Measurements from ENCODE around the gene ACAD8. TPM values are rescaled to one million over a fixed set of nuclear protein-coding genes. Genes with fewer than 3 reads are reported as not detected.

The ACAD8 gene
- polyA plus RNA-seq, 1 of the 3 experiments (the other 2 are of a cell fraction) = 29.8 TPM

DNA sequence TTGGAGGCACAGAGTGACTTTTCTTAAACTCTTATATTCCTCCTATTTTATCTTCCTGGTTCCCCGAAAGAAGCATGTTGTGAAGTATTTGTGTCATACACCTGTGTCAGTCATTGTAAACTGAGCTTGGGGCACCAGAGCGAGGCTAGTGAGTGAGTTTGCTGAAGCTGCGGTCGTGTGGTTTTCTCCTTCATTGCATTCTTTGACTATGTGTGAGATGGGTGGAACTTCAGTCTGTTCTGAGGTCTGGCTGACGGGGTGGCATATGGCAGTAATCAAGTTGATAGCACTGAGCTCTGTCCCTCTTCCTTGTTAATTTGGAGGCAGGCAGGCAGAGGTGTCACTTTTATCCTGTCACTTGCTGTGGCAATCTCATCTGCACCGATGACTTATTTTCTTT lies 24.7 kb upstream of the ACAD8 start:
- peaks cover 7 to 10% of the 10 kb centered on the region in 2 experiments for H3K36me3 ChIP-seq (replicated peaks in 1 of 2; ENCODE audit: control insufficient read depth in 1 of 2, insufficient read depth in 2 of 2, low read length in 1 of 2)
- no peak overlapping the region for H3K4me2 ChIP-seq
- ChIA-PET POLR2A (no interaction called here), CTCF (interaction anchor here (1.4 kb wide), 2 partner anchors 16 to 178 kb away, joined by 4 read pairs; no protein-coding TSS in a partner anchor)
- TF ChIP-seq MXI1 (IDR thresholded peaks at IDR 0.05; ENCODE audit: low read depth, low read length) (no peak), TEAD4 (IDR thresholded peaks at IDR 0.05; ENCODE audit: borderline replicate concordance, insufficient read depth) (no peak), RFX5 (IDR thresholded peaks at IDR 0.05; ENCODE audit: low read length) (no peak), CTCF (IDR thresholded peaks at IDR 0.05) (no peak), NRF1 (IDR thresholded peaks at IDR 0.05; ENCODE audit: low read depth, low read length) (no peak), TCF12 (IDR thresholded peaks at IDR 0.05) (no peak), FOXJ3 (CRISPR knock-in tag; IDR thresholded peaks at IDR 0.05) (no peak), JUND (IDR thresholded peaks at IDR 0.05) (no peak)
- TF ChIP-seq, protein P1, sequence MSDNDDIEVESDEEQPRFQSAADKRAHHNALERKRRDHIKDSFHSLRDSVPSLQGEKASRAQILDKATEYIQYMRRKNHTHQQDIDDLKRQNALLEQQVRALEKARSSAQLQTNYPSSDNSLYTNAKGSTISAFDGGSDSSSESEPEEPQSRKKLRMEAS (IDR thresholded peaks at IDR 0.05; ENCODE audit: low read depth) = no peak
- no peaks in the 10 kb centered on the region for H3F3A ChIP-seq (replicated peaks; ENCODE audit: insufficient read depth)
- H3K9ac ChIP-seq = no peak overlapping the region
- H3K9me2 ChIP-seq = no peaks in the 10 kb centered on the region
- peaks cover 6 to 67% of the 10 kb centered on the region in 2 experiments; a peak in 3 of 4 replicates for H3K4me1 ChIP-seq (ENCODE audit: control insufficient read depth in 1 of 2, insufficient read depth in 2 of 2, low read depth in 1 of 2, low read length in 1 of 2)
- H3K4me3 ChIP-seq (ENCODE audit: low read depth in 2 of 2, low read length in 1 of 2) = no peak overlapping the region
- no peak for DNase-seq
- 94% methylated on average over 6 of the region's 6 CpGs for WGBS (ENCODE audit: low lambda C conversion rate)
- H4K20me1 ChIP-seq (ENCODE audit: insufficient read depth) = peaks cover 17% of the 10 kb centered on the region
- peak overlapping the region in 1 of 2 experiments; percentile 12; a peak in 1 of 4 replicates for H3K27ac ChIP-seq (ENCODE audit: low read depth in 2 of 2, low read length in 1 of 2)
- H3K79me2 ChIP-seq (ENCODE audit: insufficient read depth) = peaks cover 82% of the 10 kb centered on the region
- H3K27me3 ChIP-seq (ENCODE audit: insufficient read depth) = no peaks in the 10 kb centered on the region
- H3K9me3 ChIP-seq = no peaks in the 10 kb centered on the region
- no peak overlapping the region for H2AFZ ChIP-seq (ENCODE audit: low read depth)

- Histone ChIP-seq H3K9me2 (no peaks in the 10 kb centered on the region), H3K4me3 (ENCODE audit: low read depth in 2 of 2, low read length in 1 of 2) (no peak overlapping the region), H3K9ac (no peak overlapping the region), H2AFZ (ENCODE audit: low read depth) (no peak overlapping the region), H3K36me3 (replicated peaks in 1 of 2; ENCODE audit: control insufficient read depth in 1 of 2, insufficient read depth in 2 of 2, low read length in 1 of 2) (peaks cover 7 to 10% of the 10 kb centered on the region in 2 experiments), H3K9me3 (no peaks in the 10 kb centered on the region), H3K27ac (ENCODE audit: low read depth in 2 of 2, low read length in 1 of 2) (peak overlapping the region in 1 of 2 experiments; percentile 96; a peak in 1 of 4 replicates), H3K27me3 (ENCODE audit: insufficient read depth) (no peaks in the 10 kb centered on the region), H4K20me1 (ENCODE audit: insufficient read depth) (peaks cover 17% of the 10 kb centered on the region), H3K4me1 (ENCODE audit: control insufficient read depth in 1 of 2, insufficient read depth in 2 of 2, low read depth in 1 of 2, low read length in 1 of 2) (peaks cover 6 to 71% of the 10 kb centered on the region in 2 experiments; a peak in 3 of 4 replicates), H3F3A (replicated peaks; ENCODE audit: insufficient read depth) (no peaks in the 10 kb centered on the region), H3K4me2 (no peak overlapping the region), H3K79me2 (ENCODE audit: insufficient read depth) (peaks cover 88% of the 10 kb centered on the region)
- DNase-seq = no peak
- no peak for TF ChIP-seq MEF2A (IDR thresholded peaks at IDR 0.05; ENCODE audit: borderline replicate concordance, low read depth)
- no peak for TF ChIP-seq RCOR1 (IDR thresholded peaks at IDR 0.05; ENCODE audit: low read length)
- TF ChIP-seq USF2 (IDR thresholded peaks at IDR 0.05; ENCODE audit: borderline replicate concordance, low read depth, low read length) = no peak
- 86% methylated on average over 6 of the region's 6 CpGs for WGBS (ENCODE audit: low lambda C conversion rate)
- ChIA-PET CTCF (interaction anchor here (1.4 to 1.5 kb wide), 3 partner anchors 15 to 178 kb away, joined by 4 to 5 read pairs (median 4); no protein-coding TSS in a partner anchor), POLR2A (no interaction called here)
Observed at GRCh38 chr11:134229126-134229790, 24.1 kb upstream of the ACAD8 start.

Data from SK-N-SH (cell line).